ENCODE measurements around the gene RASSF3. TPM values are rescaled to one million over a fixed set of nuclear protein-coding genes. Genes with fewer than 3 reads are reported as not detected.

Gene RASSF3
- total and polyA plus RNA-seq, 4 donors, result 26.7 to 60.9 (median 33.5) TPM

DNA sequence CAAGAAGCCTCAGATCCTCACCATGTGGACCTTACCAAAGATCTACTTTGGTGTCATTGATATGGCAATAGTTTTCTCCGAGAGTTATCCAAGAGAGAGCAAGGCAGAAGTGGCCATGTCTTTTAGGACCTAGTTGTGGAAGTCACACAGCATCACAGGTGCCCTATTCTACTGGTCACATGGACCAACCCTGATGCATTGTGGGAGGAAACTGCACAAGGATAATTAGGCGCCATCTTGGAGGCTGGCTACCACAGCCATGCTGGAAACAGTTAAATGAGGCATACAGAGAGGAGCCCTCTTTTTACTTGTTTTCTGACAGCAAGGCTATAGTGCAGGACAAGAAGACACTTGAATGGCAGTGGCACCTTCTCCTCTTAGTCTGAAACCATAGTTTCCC is 99.1 kb downstream of the RASSF3 start:
- TF ChIP-seq, protein P1, sequence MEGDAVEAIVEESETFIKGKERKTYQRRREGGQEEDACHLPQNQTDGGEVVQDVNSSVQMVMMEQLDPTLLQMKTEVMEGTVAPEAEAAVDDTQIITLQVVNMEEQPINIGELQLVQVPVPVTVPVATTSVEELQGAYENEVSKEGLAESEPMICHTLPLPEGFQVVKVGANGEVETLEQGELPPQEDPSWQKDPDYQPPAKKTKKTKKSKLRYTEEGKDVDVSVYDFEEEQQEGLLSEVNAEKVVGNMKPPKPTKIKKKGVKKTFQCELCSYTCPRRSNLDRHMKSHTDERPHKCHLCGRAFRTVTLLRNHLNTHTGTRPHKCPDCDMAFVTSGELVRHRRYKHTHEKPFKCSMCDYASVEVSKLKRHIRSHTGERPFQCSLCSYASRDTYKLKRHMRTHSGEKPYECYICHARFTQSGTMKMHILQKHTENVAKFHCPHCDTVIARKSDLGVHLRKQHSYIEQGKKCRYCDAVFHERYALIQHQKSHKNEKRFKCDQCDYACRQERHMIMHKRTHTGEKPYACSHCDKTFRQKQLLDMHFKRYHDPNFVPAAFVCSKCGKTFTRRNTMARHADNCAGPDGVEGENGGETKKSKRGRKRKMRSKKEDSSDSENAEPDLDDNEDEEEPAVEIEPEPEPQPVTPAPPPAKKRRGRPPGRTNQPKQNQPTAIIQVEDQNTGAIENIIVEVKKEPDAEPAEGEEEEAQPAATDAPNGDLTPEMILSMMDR (IDR thresholded peaks at IDR 0.05; ENCODE audit: control extremely low read depth, extremely low read depth), result no peak
- no peak for ATAC-seq (ENCODE audit: insufficient read depth, low FRiP score)
- WGBS, 2 donors, result 97 to 100% methylated on average over 2 of the region's 2 CpGs
- no peak for DNase-seq
- Histone ChIP-seq H3K4me3 (no peak overlapping the region), H3K9me3 (ENCODE audit: control insufficient read depth in 4 of 4, insufficient read depth in 3 of 4, low read length in 3 of 4) (no peaks in the 10 kb centered on the region), H3K9ac (ENCODE audit: insufficient read depth in 1 of 2, low read length in 2 of 2) (no peak overlapping the region), H3K36me3 (ENCODE audit: control insufficient read depth in 4 of 4, insufficient read depth in 4 of 4, low read length in 4 of 4) (peaks cover under 1 to 9% (median 3%) of the 10 kb centered on the region in 4 donors), H3K4me1 (ENCODE audit: control insufficient read depth in 5 of 5, insufficient read depth in 5 of 5, low read length in 5 of 5) (peaks cover 0 to 5% (median 0%) of the 10 kb centered on the region in 5 donors), H3K27me3 (ENCODE audit: control insufficient read depth in 3 of 3, insufficient read depth in 3 of 3, low read length in 2 of 3) (no peaks in the 10 kb centered on the region), H3K27ac (ENCODE audit: low read depth in 1 of 2, low read length in 1 of 2) (no peak overlapping the region)

GRCh38 chr12:64713376-64713775 is 103.1 kb downstream of the RASSF3 start:
- Histone ChIP-seq H3K4me1 (ENCODE audit: control insufficient read depth in 5 of 5, insufficient read depth in 5 of 5, low read length in 5 of 5) (peaks cover 0 to under 1% (median 0%) of the 10 kb centered on the region in 5 donors), H3K27ac (ENCODE audit: low read depth in 1 of 2, low read length in 1 of 2) (no peak overlapping the region), H3K36me3 (ENCODE audit: control insufficient read depth in 4 of 4, insufficient read depth in 4 of 4, low read length in 4 of 4) (peaks cover 16 to 28% (median 20%) of the 10 kb centered on the region in 4 donors), H3K9me3 (ENCODE audit: control insufficient read depth in 4 of 4, insufficient read depth in 3 of 4, low read length in 3 of 4) (no peaks in the 10 kb centered on the region), H3K9ac (ENCODE audit: insufficient read depth in 1 of 2, low read length in 2 of 2) (no peak overlapping the region), H3K4me3 (no peak overlapping the region), H3K27me3 (ENCODE audit: control insufficient read depth in 3 of 3, insufficient read depth in 3 of 3, low read length in 2 of 3) (no peaks in the 10 kb centered on the region)
- TF ChIP-seq, protein P1 (IDR thresholded peaks at IDR 0.05; ENCODE audit: control extremely low read depth, extremely low read depth), result no peak
- no peak for ATAC-seq (ENCODE audit: insufficient read depth, low FRiP score)
- no peak for DNase-seq

GRCh38 chr12:64714551-64714968 is 104.3 kb downstream of the RASSF3 start:
- Histone ChIP-seq H3K27me3 (ENCODE audit: control insufficient read depth in 3 of 3, insufficient read depth in 3 of 3, low read length in 2 of 3) (no peaks in the 10 kb centered on the region), H3K27ac (ENCODE audit: low read depth in 1 of 2, low read length in 1 of 2) (no peak overlapping the region), H3K9ac (ENCODE audit: insufficient read depth in 1 of 2, low read length in 2 of 2) (no peak overlapping the region), H3K36me3 (ENCODE audit: control insufficient read depth in 4 of 4, insufficient read depth in 4 of 4, low read length in 4 of 4) (peaks cover 18 to 29% (median 23%) of the 10 kb centered on the region in 4 donors), H3K4me3 (no peak overlapping the region), H3K4me1 (ENCODE audit: control insufficient read depth in 5 of 5, insufficient read depth in 5 of 5, low read length in 5 of 5) (peaks cover 0 to 1% (median 0%) of the 10 kb centered on the region in 5 donors), H3K9me3 (ENCODE audit: control insufficient read depth in 4 of 4, insufficient read depth in 3 of 4, low read length in 3 of 4) (no peaks in the 10 kb centered on the region)
- TF ChIP-seq, protein P1 (IDR thresholded peaks at IDR 0.05; ENCODE audit: control extremely low read depth, extremely low read depth), result no peak
- 30 to 71% methylated on average over 5 of the region's 5 CpGs for WGBS, 2 donors
- DNase-seq (no peak), ATAC-seq (ENCODE audit: insufficient read depth, low FRiP score) (no peak)

GRCh38 chr12:64716371-64716770 is 106.1 kb downstream of the RASSF3 start:
- Histone ChIP-seq H3K4me3 (no peak overlapping the region), H3K27me3 (ENCODE audit: control insufficient read depth in 3 of 3, insufficient read depth in 3 of 3, low read length in 2 of 3) (no peaks in the 10 kb centered on the region), H3K9ac (ENCODE audit: insufficient read depth in 1 of 2, low read length in 2 of 2) (no peak overlapping the region), H3K4me1 (ENCODE audit: control insufficient read depth in 5 of 5, insufficient read depth in 5 of 5, low read length in 5 of 5) (peaks cover 0 to 1% (median 0%) of the 10 kb centered on the region in 5 donors), H3K27ac (ENCODE audit: low read depth in 1 of 2, low read length in 1 of 2) (no peak overlapping the region), H3K36me3 (ENCODE audit: control insufficient read depth in 4 of 4, insufficient read depth in 4 of 4, low read length in 4 of 4) (peaks cover 27 to 39% (median 31%) of the 10 kb centered on the region in 4 donors), H3K9me3 (ENCODE audit: control insufficient read depth in 4 of 4, insufficient read depth in 3 of 4, low read length in 3 of 4) (no peaks in the 10 kb centered on the region)
- TF ChIP-seq, protein P1 (IDR thresholded peaks at IDR 0.05; ENCODE audit: control extremely low read depth, extremely low read depth), result no peak
- WGBS, 2 donors, result 87% methylated on average over 4 of the region's 4 CpGs
- DNase-seq, result no peak
- ATAC-seq (ENCODE audit: insufficient read depth, low FRiP score), result no peak

Data from lung (tissue), 12 donors.